ENCODE measurements around the gene CAPN15. TPM values are rescaled to one million over a fixed set of nuclear protein-coding genes. Genes with fewer than 3 reads are reported as not detected.
A peak's percentile ranks its signal among the peaks of the same experiment; 100 is the strongest.

The CAPN15 gene
- total RNA-seq, 1 experiment from 2014 or later: 76.4 TPM

GRCh38 chr16:586645-587590 lies 59.4 kb downstream of the CAPN15 start:
- no CpG with 5 or more reads among the region's 14 CpGs for WGBS (ENCODE audit: extremely low coverage, insufficient read length, low lambda C conversion rate)
- no peak overlapping the region for H2BK120ac ChIP-seq (ENCODE audit: low read depth, low read length, poor library complexity, severe bottlenecking)
- H2BK15ac ChIP-seq (ENCODE audit: low read depth, low read length): no peak overlapping the region
- H3K56ac ChIP-seq (ENCODE audit: insufficient read length, low read depth, low read length): no peak overlapping the region
- no peak overlapping the region for H2BK5ac ChIP-seq (ENCODE audit: insufficient read length, low read length)
- H4K8ac ChIP-seq (replicated peaks; ENCODE audit: insufficient read length, low read depth, low read length): no peak overlapping the region
- H2BK12ac ChIP-seq (ENCODE audit: insufficient read length, low read depth, low read length): no peak overlapping the region
- Mint-ChIP-seq H3K4me3 (peak overlapping the region; percentile 94 to 99), H3K27ac (peak overlapping the region in 2 of 3 experiments; percentile 34 to 58; a peak in 2 of 7 replicates), H3K27me3 (ENCODE audit: low read depth) (peaks cover 43% of the 10 kb centered on the region), H3K4me1 (peaks cover 14 to 29% of the 10 kb centered on the region in 2 experiments), H3K9me3 (0 out of 5 replicates have a peak, but pooled peaks cover 0 to 3% of the 10 kb centered on the region in 2 experiments), H3K36me3 (ENCODE audit: insufficient read depth in 1 of 3, low read depth in 3 of 3) (peaks cover 0 to 4% (median 4%) of the 10 kb centered on the region in 3 experiments; a peak in 4 of 7 replicates)
- no peak overlapping the region for H4K91ac ChIP-seq (ENCODE audit: insufficient read length, low read depth, low read length)
- peaks cover 7% of the 10 kb centered on the region; the same call in 1 of the 2 replicates for H3K27me3 ChIP-seq (ENCODE audit: insufficient read depth, low read length)
- no peak overlapping the region for H3T11ph ChIP-seq (ENCODE audit: low read length)
- H3K23me2 ChIP-seq (ENCODE audit: insufficient read length, low read depth, low read length, poor library complexity, severe bottlenecking): peaks cover 5% of the 10 kb centered on the region
- no peaks in the 10 kb centered on the region for H4K20me1 ChIP-seq (ENCODE audit: control insufficient read depth, insufficient read depth, insufficient read length)
- no peak overlapping the region for H2AFZ ChIP-seq (ENCODE audit: low read length)
- H3K9me3 ChIP-seq (ENCODE audit: control insufficient read depth, low read depth, low read length): no peaks in the 10 kb centered on the region
- no peak for TF ChIP-seq CTCF (conservative IDR thresholded peaks at IDR 0.05)
- no peak overlapping the region for H3K9ac ChIP-seq (ENCODE audit: extremely low read depth, insufficient read length, low read length)
- H3K79me2 ChIP-seq (ENCODE audit: insufficient read depth, low read length): no peaks in the 10 kb centered on the region; the same call in 1 of the 2 replicates
- H3K23ac ChIP-seq (ENCODE audit: insufficient read length, low read depth, low read length): no peak overlapping the region
- no peak overlapping the region for H2AK5ac ChIP-seq (ENCODE audit: insufficient read length, low read length)
- no peaks in the 10 kb centered on the region for H3K79me1 ChIP-seq (ENCODE audit: insufficient read depth, low read depth, low read length, poor library complexity, severe bottlenecking)
- H3K27ac ChIP-seq (ENCODE audit: insufficient read length, low read depth, low read length): no peak overlapping the region
- H3K4ac ChIP-seq (ENCODE audit: low read depth, low read length): no peak overlapping the region
- H3K4me2 ChIP-seq (ENCODE audit: insufficient read depth, insufficient read length, low read length): no peak overlapping the region
- no peak overlapping the region; the same call in 1 of the 2 replicates for H3K14ac ChIP-seq (ENCODE audit: insufficient read depth, low read length)
- no peak overlapping the region for H2BK20ac ChIP-seq (ENCODE audit: low read depth, low read length, poor library complexity, severe bottlenecking)
- DNase-seq: no peak
- H3K4me1 ChIP-seq (ENCODE audit: insufficient read depth, low read length): no peaks in the 10 kb centered on the region; the same call in 1 of the 2 replicates
- no peak overlapping the region for H3K18ac ChIP-seq (ENCODE audit: insufficient read length, low read depth, low read length)
- no peak overlapping the region for H4K5ac ChIP-seq (ENCODE audit: insufficient read length, low read depth, low read length)

Data from H9 (cell line).